AG09309 (cell line): ENCODE results near the gene OPRD1.
"Not testable (repeated sequence)": the region's sequence is repeated elsewhere in the genome, so short reads cannot be mapped to it uniquely, and the experiment has no call there.

Experiments
- DNase-seq: peaks from one replicate; pipeline ENCODE4 v3.0.0-alpha.2; 2010; ENCODE audit warnings: low read depth
- H3K4me3 ChIP-seq: 2 replicates; pipeline ENCODE4 v1.5.1; 2011; ENCODE audit warnings: mild to moderate bottlenecking, low read depth, low read length, moderate library complexity; ENCODE audit not compliant: control insufficient read depth
- CTCF ChIP-seq: IDR thresholded peaks from 2 replicates; pipeline ENCODE4 v1.5.1; 2011; ENCODE audit warnings: mild to moderate bottlenecking, low read depth, low read length, inconsistent platforms; ENCODE audit not compliant: insufficient read depth, control insufficient read depth; ENCODE audit errors: missing control alignments

OPRD1 gene

GRCh38 chr1:28869952-28870351 lies 58.0 kb downstream of the OPRD1 start:
- H3K4me3 ChIP-seq = no peak overlapping the region
- DNase-seq = no peak
- no peak for TF ChIP-seq CTCF

GRCh38 chr1:28871631-28872401 lies 59.8 kb downstream of the OPRD1 start:
- DNase-seq = no peak
- TF ChIP-seq CTCF = no peak
- H3K4me3 ChIP-seq = no peak overlapping the region

GRCh38 chr1:28875134-28875533 lies 63.2 kb downstream of the OPRD1 start:
- not testable (repeated sequence) for DNase-seq, H3K4me3 ChIP-seq

- no peak overlapping the region for H3K4me3 ChIP-seq
- peak; percentile 16 for DNase-seq
- peak; percentile 90 for TF ChIP-seq CTCF
Observed at GRCh38 chr1:28877132-28877781, 65.3 kb downstream of the OPRD1 start.

GRCh38 chr1:28878796-28879195 lies 66.8 kb downstream of the OPRD1 start:
- DNase-seq = no peak
- no peak overlapping the region for H3K4me3 ChIP-seq
- no peak for TF ChIP-seq CTCF

GRCh38 chr1:28882009-28882628 lies 70.1 kb downstream of the OPRD1 start:
- peak; percentile 52 for DNase-seq
- TF ChIP-seq CTCF = peak; percentile 96
- no peak overlapping the region for H3K4me3 ChIP-seq

GRCh38 chr1:28883242-28883616 lies 71.3 kb downstream of the OPRD1 start:
- no peak overlapping the region for H3K4me3 ChIP-seq
- no peak for DNase-seq
- no peak for TF ChIP-seq CTCF
